HG03442 (cell line): ENCODE data around the gene PPM1L.

Experiments
- ATAC-seq: cut with Tn5 transposase; IDR thresholded peaks from one replicate; pipeline ENCODE4 v1.9.1; 2021; ENCODE audit warnings: mild to moderate bottlenecking, moderate library complexity; ENCODE audit not compliant: unreplicated experiment

The PPM1L gene

DNA sequence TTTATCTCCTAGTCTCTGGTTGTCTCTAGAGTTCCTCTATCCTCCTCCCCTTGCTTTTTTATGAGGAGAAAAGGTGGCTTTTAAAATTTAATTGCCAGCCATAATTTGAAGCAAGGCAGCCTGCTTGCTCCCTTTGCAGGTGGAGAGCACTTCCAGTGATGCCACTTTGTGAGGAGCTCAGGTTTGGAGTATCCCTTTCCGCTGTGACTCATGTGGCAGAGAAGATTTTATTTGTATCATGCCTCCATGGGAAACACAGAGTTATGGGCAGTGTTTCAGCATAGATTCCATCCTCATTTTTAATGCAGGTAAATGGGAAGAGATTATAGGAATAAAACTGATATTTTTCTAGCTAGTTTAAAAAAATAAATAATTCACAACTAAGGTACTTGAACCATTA is 7.0 kb downstream of the PPM1L start:
- ATAC-seq, result no peak

DNA sequence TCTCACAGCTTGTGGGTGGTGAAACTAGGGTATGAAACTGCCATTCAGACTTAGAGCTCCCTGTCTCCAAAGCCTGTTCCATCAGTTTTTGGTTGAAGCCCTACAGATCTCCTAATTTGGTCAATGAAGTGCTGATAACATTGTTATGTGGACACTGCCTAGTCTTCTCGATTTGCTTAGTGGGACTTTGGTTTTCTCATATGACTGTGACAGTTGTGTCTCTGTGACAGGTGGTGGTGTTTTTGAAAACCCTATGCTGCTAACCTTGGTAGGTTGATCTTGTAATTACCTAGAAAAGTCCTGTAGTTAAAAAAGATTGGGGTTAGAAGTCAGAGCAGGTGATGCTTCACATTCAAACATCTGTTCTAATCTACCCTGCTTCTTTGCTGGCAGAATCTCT is 9.2 kb downstream of the PPM1L start:
- ATAC-seq, result no peak

DNA sequence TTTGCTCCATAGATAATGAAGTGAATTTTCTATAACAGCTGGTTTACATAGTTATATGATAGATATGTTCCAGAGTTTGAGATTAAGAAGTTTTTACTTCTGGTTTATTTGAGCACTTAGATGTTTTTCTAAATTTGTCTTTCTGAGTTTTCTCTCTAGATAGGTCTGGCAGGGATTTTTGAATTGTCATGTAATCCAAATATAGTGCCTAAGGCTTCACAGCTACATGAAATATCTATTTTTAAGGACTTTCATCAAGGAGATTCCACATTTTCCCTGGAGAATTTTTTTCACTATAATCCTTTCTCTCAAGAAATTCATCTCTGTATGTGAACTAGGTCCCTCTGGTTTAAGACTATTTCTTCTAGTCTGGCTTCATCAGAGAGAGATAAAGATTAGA is 12.0 kb downstream of the PPM1L start:
- no peak for ATAC-seq

DNA sequence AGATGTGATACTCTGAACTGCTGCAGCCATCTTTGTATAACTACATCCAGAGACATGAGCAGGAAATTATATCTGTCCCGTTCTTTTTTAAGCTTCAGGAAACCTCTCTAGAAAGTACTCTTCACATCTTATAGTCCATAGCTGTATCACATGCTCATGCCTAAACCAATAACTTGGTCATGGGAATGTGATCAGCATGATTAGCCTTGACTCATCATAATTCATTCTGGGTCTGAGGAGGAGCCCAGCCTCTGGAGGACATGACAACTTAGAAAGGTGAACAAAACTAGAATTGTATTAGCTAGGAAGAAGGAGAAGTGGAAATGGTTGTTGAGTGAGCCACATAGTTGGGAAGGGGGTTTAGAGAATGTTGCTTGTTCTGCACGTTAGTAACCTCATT is 12.9 kb downstream of the PPM1L start:
- ATAC-seq, result no peak

DNA sequence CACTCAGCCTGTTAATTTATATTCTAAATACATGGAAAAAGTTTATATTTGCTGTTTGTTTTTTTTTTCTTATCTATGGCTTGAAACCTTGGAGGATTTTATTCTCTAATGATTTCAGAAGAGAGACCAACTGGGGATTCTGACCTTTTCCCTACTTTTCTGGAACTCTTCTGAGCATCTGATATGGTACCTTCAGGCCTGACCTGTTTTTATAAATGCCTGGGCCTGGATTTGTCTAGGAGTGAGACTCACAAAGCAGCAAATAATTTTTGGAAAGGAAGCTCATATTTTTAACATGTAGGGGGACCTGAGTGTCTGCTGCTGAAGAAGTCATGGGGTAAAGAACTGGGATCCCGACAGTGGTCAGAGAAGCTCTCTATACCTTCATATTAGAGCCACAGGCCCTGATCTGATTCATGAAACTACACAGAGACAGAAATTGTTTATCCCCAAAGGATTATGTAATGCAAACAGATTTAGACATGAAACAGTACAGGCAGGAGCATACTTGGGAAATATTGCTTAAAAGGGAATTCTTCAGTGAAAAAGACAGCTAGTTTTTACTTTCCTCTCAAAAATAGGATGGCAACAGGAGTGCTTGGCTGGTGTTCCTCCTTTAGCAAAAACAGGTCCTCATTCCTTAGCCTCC is 15.9 kb downstream of the PPM1L start:
- no peak for ATAC-seq

DNA sequence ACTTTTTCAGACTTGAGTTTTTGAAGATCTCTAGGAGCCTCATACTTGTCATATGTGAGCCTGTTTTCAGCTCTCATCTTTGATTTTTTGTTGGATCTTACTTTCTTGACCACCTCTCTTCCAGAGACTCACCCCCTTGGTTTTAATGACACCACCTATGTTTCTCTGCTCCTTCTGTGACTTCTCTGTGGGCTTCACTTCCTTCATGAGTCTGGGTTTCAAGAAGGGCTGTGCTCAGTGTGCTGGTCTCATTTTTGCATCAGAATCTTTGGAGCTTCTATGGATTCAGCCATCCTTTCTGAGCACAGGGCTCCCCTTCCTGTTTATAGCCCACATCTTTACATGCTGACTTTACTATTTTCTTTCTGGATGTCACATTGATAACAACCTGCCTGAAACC is 17.7 kb downstream of the PPM1L start:
- no peak for ATAC-seq

DNA sequence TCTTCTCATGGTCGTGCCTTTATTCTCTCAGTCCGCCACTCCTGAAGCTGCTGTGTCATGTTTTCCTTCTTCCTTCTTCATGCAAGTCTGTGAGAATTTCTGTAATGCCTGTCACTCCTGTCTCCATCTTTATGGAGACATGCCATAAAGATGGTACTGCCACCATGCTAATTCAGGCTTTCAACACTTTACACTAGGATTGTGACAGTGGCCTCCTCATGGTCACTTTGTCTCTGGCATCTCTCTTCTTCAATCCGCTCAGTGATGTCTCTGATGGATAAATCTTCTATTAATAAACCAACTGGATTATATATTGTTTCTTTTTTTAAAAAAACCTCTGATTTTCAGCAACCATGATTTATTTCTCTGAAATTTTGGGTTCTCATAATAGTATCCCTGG is 18.1 kb downstream of the PPM1L start:
- no peak for ATAC-seq

DNA sequence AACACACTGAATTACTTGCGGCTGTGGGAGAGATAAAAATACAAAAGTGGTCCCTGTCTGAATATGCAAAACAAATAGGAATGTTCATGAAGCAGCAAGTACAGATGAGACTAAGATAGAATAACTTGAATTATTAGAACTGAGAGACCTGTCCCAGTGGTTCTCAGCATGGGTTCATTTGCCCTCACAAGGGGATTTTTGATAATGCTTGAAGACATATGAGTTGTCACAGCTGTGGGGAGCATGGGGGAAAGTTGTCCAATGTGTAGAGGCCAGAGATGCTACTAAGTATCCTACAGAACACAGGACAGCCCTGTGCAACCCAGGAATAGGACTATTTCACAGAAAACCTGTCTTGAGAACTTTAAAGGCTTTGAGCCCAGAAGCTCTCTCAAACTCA is 22.4 kb downstream of the PPM1L start:
- ATAC-seq, result no peak

DNA sequence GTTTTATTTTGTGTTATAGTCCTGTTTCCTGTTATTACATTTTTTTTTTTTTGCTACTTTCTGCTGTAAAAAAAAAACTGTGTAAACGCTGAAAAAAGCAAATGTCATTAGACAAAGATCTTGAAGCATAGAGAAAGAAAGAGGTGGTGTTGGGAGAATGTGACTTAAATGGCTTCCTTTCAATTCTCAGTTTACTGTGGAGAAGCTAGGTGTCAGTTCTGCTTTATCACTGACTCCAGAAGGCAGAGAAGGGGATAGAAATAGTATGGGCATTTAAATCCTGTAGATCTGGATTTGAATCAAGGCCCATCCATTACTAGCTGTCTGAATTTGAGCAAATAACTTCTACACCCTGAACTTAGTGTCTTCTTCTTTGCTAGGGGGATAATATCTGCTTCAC is 23.0 kb downstream of the PPM1L start:
- ATAC-seq, result no peak

DNA sequence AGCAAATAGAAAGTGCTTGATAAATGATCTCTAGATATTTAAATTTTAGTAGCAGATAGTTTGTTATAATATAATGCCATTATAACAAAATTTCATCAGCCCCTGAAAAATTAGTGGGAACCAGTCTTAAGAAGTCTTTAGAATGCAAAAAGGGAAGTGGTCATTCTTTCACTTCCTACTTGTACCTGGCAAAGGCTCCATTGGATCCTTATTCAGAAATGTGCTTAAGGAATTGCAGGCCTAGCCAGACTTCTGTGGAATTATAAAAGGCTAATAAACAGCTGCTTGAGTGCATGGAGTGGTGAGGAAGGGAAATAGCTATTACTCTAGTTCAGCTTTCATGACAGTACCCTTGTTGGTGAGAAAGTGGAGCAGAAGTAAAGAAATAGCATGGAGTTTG is 24.2 kb downstream of the PPM1L start:
- no peak for ATAC-seq

DNA sequence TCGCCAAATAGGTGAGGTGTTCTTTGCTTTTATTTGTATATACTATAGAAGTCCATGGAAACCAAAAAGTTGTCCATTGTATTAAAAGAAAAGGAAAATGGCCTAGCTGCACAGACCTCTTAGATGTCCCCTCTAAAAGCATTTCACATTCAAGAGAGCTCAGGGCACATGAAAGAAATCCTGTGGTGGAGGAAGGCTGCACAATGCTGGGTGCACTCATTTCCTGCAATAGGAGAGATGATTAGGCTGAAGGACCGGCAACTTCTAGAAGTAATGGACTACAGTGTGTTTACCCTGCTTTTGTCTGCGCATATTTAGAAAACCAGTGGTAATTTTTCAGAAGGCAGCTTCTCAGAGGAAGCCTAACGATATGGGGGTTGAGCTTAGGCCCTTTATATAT is 25.4 kb downstream of the PPM1L start:
- ATAC-seq, result no peak

DNA sequence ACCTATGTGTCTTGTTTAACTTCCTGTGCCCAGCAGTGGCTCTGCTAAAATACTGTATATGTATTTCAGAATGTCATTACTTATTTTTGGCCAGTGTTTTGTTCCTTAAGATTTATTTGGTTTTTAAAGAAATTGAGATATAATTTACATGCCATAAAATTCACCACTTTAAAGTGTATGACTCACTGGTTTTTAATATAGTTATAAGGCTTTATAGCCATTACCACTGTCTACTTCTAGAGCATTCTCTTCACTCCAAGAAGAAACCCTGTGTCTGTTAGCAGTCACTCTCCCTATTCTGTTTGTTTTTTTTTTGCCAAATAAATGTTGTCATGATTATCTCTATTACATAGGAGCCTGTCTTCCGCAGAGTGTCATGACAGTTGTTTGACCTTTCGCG is 25.8 kb downstream of the PPM1L start:
- ATAC-seq, result no peak

DNA sequence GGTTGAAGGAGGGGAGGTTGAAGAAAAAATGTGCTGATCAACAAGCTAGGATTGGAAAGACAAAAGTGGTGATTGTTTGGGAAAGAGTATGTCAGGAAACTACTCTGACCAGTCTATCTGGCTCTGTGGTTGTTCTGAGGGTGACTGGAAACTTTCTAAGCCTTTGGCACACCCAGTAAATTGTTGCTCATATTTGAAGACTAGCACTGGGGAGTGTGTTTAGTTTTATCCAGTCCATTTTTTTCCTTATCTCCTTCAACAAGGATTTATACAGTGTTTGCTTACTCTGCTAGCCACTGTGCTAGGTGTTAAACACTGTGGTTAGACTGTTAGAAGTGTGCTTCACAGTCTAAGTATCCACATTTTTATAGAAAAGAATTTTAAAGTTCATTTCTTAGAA is 28.8 kb downstream of the PPM1L start:
- ATAC-seq, result no peak

DNA sequence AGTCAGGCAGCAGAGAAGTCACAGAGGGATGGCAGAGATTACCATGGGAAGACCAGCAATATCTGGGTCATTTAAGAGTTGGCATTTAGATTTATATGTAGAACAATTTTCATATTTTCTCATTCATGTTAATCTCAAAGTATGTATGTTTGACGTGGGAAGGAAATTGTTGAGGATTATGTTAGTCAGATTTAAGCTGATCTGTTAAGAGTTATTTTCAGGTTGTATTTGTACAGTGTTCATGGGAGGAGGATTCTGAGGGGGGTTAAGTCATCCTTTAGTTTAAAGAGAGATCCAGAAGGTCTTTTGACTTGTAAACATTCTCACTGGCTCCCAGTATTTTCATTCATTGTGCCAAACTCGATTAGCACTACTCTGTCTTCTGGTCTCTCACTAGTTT is 34.7 kb downstream of the PPM1L start:
- ATAC-seq, result no peak

DNA sequence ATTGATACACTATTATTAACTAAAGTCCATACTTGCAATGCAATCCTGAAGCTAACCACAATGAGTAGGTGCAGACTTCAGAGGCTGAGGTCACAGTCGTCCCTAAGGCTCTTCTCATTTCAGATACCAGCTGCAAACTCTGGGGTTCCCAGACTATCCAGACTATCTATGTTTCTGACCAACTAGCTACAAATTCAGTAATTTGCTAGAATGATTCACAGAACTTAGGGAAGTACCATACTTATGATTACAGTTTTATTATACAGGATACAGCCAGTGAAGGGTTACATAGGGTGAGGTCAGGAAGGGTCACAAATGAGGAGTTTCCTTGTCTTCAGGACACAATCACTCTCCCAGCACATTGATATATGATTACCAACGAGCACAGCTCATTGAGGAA is 36.5 kb downstream of the PPM1L start:
- no peak for ATAC-seq

DNA sequence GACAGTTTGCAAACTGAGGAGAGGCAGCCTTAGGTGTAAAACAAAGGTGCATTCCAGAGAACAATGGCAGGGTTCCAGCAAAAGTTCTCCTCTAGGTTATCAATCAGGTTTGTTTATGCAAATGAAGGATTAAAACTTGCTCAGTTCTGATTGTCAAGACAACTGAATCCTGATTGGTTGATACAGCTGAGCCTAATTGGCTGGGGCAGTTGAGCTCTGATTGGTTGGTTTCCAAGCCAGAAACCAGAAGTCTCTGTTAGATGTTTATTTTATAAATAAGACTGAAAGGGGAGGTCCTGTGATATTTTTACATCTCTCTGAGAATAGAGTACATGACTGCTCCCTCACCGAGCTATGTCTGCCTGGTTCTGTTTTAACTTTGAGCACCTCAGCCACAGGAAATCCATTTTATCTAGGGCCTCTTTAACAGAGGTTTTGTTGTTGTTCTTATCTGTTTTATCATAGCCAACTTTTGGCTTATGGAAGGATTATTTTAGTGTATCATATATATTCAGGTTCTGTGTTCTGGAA is 37.8 kb downstream of the PPM1L start:
- no peak for ATAC-seq

DNA sequence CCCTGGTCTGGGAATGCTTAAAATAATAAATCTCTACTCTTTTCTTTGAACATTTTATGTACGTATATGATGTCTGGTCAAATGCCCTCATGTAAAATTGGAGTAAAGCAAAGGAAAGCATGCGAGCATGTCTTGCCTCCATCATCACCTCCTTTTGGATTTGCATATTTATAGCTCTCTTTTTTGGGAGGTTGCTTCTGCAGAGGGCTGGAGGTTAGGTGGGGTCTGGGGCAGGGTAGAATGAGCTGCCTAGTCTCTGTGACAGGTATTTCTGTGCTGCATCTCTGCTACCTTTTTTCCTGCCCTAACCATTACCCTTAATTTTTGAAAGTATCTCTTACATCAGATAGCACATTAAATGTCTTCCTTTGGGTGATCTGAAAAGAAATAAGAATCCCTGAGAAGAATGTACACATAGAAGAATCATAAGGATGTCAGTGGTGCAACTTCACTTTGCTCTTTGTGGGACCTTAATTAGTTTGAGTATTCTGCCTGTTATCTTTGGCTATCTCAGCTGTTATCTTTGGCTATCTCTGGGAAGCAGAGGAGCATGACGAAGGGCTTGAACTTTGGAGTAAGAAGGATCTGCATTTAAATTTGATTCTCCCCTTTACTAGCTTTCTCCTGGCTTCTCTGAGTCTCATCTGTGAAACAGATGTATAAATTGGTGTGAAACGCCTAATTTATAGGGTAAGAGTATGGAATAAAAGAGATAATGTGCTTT is 40.2 kb downstream of the PPM1L start:
- no peak for ATAC-seq

DNA sequence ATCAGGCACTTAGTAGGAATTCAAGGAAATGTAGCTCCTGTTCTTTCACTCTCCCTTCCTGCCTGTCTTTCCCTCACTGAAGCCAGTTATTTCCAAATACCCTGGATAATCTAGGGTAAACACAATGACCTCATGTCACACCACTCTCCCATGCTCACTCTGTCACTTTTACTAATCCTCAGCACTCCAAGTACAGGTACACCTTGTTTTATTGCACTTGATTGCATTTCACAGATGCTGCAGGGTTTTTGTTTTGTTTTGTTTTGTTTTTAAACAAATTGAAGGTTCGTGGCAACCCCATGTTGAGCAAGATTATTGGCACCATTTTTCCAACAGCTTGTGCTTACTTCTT is 40.8 kb downstream of the PPM1L start:
- no peak for ATAC-seq

DNA sequence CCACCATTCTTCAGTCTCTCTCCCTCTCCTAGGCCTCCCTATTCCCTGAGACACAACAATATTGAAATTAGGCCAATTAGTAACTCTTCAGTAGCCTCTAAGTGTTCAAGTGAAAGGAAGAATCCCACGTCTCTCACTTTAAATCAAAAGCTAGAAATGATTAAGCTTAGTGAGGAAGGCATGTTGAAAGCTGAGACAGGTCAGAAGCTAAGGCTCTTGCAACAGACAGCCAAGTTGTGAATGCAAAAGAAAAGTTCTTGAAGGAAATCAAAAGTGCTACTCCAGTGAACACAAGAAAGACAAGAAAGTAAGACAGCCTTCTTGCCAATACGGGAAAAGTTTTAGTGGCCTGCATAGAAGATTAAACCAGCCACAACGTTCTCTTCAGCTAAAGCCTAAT is 41.3 kb downstream of the PPM1L start:
- ATAC-seq, result no peak

DNA sequence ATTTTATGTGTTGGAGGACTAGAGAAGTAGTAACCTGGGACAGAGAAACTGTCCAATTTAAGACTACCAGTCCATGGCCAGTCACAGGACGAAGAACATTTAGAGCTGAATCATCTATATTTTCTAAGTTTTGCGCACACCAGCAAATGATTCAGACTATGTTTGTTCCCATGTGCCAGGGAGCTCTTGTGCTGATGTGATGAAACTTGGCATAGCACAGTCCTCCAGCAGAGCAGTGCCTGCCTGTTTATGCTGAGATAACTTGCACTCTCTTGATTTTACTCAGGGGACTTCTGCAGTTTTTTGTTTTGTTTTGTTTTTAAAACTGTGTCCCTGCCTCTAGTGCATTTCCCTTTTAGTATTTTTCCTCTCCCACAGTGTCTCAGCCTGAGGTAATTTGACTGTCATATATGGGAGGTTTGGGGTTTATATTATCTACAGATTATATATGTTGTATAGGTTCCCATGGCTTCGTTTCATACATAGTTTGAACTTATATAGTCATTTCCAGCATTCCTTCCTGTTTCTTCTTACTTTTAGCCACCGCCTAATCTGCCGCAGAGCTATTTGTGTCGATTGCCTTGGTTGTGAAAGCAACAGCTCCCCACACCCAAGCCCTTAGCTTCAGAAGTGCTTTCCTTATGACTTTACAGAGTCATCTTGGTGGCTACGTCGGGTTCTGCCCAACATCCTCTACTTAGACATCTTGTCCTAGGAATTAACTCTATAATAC is 45.5 kb downstream of the PPM1L start:
- ATAC-seq, result peak; percentile 91

DNA sequence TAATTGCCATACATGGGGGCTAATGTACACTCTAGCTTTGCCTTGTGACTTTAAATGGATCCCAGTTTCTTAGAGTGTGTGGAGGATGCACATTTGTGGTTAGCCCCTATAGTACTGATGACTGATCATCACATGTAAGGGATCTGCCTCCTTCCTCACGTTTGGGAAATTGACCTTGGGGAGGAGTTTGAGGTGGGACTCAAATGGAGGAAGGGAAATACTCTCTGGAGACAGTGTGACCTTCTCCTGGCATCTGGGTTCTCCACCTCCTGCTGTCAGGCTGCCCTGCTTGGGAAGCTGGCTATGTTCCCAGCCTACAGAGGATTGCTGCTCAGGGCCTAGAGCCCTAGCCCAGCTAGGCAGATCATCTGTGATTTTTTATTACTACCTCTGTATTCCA is 48.7 kb downstream of the PPM1L start:
- no peak for ATAC-seq

DNA sequence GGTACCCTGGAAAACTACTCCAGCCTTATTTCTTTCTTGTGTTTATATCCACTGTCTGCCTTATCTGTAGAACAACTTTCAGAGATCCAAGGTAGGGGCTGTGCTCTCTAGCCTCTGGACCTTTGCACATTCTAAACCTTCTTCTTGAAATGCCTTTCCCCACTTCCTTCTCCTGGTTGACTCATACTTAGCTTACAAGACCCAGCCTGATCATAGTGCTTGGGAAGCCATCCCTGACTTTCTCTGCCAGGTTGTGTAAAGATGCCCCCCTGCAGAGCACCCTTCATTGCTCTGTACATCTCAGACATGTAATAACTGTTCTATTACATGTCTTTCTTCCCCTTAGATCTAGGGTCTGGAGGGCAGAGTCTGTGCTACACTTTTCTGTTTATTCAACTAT is 50.1 kb downstream of the PPM1L start:
- no peak for ATAC-seq
